Stomach (tissue), 9 donors: ENCODE results near the gene TBC1D10A. TPM values are rescaled to one million over a fixed set of nuclear protein-coding genes. Genes with fewer than 3 reads are reported as not detected.

Experiments used
- DNase-seq, 2 donors: peaks; one replicate each; pipeline versions ENCODE4 v3.0.0 to v3.0.0-alpha.2; 2013 to 2019
- H3K27ac ChIP-seq, 5 donors: fragments of 200-600 bp in 4 of 5; sonication (generic) in 4 of 5; one replicate each; pipeline ENCODE4 v1.5.1; 2013 to 2019; ENCODE audit warnings: mild to moderate bottlenecking in 1 of 5, moderate library complexity in 1 of 5
- H3K27me3 ChIP-seq, 3 donors: fragments of 200-600 bp; sonication (generic); one replicate each; pipeline ENCODE4 v1.5.1; 2017 to 2019; ENCODE audit warnings: mixed run types in 1 of 3
- H3K36me3 ChIP-seq, 4 donors: fragments of 200-600 bp; sonication (generic); 1 replicate in 3 of 4; 2 replicates in 1 of 4; pipeline ENCODE4 v1.5.1; 2016 to 2019
- H3K4me1 ChIP-seq, 4 donors: fragments of 200-600 bp; sonication (generic); one replicate each; pipeline ENCODE4 v1.5.1; 2016 to 2019
- H3K4me3 ChIP-seq, 4 donors: fragments of 200-600 bp; sonication (generic) in 3 of 4; one replicate each; pipeline ENCODE4 v1.5.1; 2016 to 2019; ENCODE audit warnings: mild to moderate bottlenecking in 1 of 4
- H3K9me3 ChIP-seq, 4 donors: fragments of 200-600 bp; sonication (generic); one replicate each; pipeline ENCODE4 v1.5.1; 2016 to 2019
- EP300 ChIP-seq: sonication (generic); formaldehyde crosslinking; IDR thresholded peaks from one replicate; pipeline ENCODE4 v1.6.1; 2017; ENCODE audit warnings: antibody characterized with exemption
- POLR2A ChIP-seq, 4 donors: fragments of 450-650 bp; IDR thresholded peaks; one replicate each; pipeline ENCODE4 v1.6.1; 2016; ENCODE audit warnings: antibody characterized with exemption in 4 of 4, control low read depth in 2 of 4, mild to moderate bottlenecking in 1 of 4, moderate library complexity in 1 of 4
- POLR2AphosphoS5 ChIP-seq, 3 donors: sonication (generic); formaldehyde crosslinking; IDR thresholded peaks; one replicate each; pipeline ENCODE4 v1.6.1; 2016; ENCODE audit warnings: antibody characterized with exemption in 3 of 3
- WGBS, 5 donors: extraction: QIAGEN DNeasy Blood & Tissue Kit in 3 of 5; methylation state at CpG; one replicate each; pipeline versions ENCODE4 v1.1.5 to v1.1.7; 2013 to 2018; 5-methylcytosine and 5-hydroxymethylcytosine counted together
- intact Hi-C: fragments of 100-400 bp; cut with DNase I; formaldehyde crosslinking; loops from one replicate; pipeline ENCODE4 v1.15.1; 2023; ENCODE audit warnings: low total_unique reads
- polyA plus RNA-seq, 3 donors: library from polyadenylated mRNA; stranded (reverse); fragments of 200-250 nt; gene quantifications; one replicate each; pipeline ENCODE4 v1.2.3, GENCODE V29; 2013
- total RNA-seq, 5 donors: library from RNA; depleted of rRNA; stranded (reverse); fragments of >200 nt; gene quantifications; one replicate each; pipeline versions ENCODE4 v1.1.0 to v1.2.3, GENCODE V29; 2014 to 2016
- TF ChIP-seq, protein P1 (sequence below), 7 experiments: fragments of 450-650 bp in 4 of 7; fragments of 200-600 bp in 3 of 7; sonication (generic) in 3 of 7; IDR thresholded peaks; one replicate each; pipeline ENCODE4 v1.5.1; 2016 to 2019; ENCODE audit warnings: antibody characterized with exemption in 7 of 7, control low read depth in 2 of 7, mild to moderate bottlenecking in 1 of 7
- donor health status: healthy with polysubstance abuse.
- donor health status: Bipolar disorder and iron deficiency.
- donor health status: healthy.

TBC1D10A gene
- total and polyA plus RNA-seq, 8 donors: 2.2 to 24.5 (median 18.0) TPM

DNA sequence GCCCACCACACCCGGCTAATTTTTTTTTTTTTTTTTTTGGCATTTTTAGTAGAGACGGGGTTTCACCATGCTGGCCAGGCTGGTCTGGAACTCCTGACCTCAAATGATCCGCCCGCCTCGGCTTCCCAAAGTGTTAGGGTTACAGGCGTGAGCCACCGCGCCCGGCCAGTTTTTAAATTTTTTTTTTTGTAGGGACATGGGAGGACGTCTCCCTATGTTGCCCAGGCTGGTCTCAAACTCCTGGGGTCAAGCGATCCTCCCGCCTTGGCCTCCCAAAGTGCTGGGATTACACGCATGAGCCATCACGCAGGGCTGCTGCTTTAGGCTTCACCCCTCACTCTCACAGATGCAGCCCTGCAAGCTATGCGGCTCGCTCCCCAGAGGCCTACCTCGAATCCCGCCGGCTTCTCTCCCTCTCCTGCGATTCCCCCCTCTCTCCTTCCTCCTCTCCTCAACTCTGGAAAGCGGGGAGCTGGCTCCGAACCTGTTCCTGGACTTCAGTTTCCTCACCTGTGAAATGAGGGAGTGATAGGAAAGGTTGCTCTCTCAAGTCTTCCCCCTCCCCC is 31.0 kb upstream of the TBC1D10A start:
- intact Hi-C loops: no loop called here
- peak overlapping the region; percentile 63 to 95 (median 88) for H3K4me3 ChIP-seq

GRCh38 chr22:30357236-30357570 is 30.5 kb upstream of the TBC1D10A start:
- WGBS, 5 donors: 1 to 5% (median 3%) methylated on average over 9 of the region's 9 CpGs
- peak overlapping the region; percentile 98 to 100 (median 98) for H3K27ac ChIP-seq
- H3K4me3 ChIP-seq: peak overlapping the region; percentile 63 to 95 (median 88)
- H3K27me3 ChIP-seq: no peaks in the 10 kb centered on the region
- peaks cover 9 to 21% (median 16%) of the 10 kb centered on the region in 4 donors for H3K36me3 ChIP-seq
- TF ChIP-seq, protein P1, sequence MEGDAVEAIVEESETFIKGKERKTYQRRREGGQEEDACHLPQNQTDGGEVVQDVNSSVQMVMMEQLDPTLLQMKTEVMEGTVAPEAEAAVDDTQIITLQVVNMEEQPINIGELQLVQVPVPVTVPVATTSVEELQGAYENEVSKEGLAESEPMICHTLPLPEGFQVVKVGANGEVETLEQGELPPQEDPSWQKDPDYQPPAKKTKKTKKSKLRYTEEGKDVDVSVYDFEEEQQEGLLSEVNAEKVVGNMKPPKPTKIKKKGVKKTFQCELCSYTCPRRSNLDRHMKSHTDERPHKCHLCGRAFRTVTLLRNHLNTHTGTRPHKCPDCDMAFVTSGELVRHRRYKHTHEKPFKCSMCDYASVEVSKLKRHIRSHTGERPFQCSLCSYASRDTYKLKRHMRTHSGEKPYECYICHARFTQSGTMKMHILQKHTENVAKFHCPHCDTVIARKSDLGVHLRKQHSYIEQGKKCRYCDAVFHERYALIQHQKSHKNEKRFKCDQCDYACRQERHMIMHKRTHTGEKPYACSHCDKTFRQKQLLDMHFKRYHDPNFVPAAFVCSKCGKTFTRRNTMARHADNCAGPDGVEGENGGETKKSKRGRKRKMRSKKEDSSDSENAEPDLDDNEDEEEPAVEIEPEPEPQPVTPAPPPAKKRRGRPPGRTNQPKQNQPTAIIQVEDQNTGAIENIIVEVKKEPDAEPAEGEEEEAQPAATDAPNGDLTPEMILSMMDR (IDR thresholded peaks at IDR 0.05): no peak
- TF ChIP-seq POLR2AphosphoS5 (IDR thresholded peaks at IDR 0.05) (no peak), EP300 (no peak), POLR2A (IDR thresholded peaks at IDR 0.05) (no peak)
- no peak for DNase-seq
- intact Hi-C loops: no loop called here
- H3K9me3 ChIP-seq: no peaks in the 10 kb centered on the region
- H3K4me1 ChIP-seq: peaks cover 24 to 40% (median 39%) of the 10 kb centered on the region in 4 donors

More for the DNA sequence above, 31.0 kb upstream of the TBC1D10A start:
- no peak for TF ChIP-seq EP300
- TF ChIP-seq, protein P1 (IDR thresholded peaks at IDR 0.05): no peak
- no peak for TF ChIP-seq POLR2A (IDR thresholded peaks at IDR 0.05)
- TF ChIP-seq POLR2AphosphoS5 (IDR thresholded peaks at IDR 0.05): no peak
- 55 to 63% (median 57%) methylated on average over 21 to 22 of the region's 22 CpGs for WGBS, 5 donors
- H3K9me3 ChIP-seq: no peaks in the 10 kb centered on the region
- no peak for DNase-seq
- H3K36me3 ChIP-seq: peaks cover 4 to 20% (median 12%) of the 10 kb centered on the region in 4 donors
- H3K27ac ChIP-seq: no peak overlapping the region
- H3K27me3 ChIP-seq: no peaks in the 10 kb centered on the region
- peaks cover 24 to 40% (median 39%) of the 10 kb centered on the region in 4 donors for H3K4me1 ChIP-seq

DNA sequence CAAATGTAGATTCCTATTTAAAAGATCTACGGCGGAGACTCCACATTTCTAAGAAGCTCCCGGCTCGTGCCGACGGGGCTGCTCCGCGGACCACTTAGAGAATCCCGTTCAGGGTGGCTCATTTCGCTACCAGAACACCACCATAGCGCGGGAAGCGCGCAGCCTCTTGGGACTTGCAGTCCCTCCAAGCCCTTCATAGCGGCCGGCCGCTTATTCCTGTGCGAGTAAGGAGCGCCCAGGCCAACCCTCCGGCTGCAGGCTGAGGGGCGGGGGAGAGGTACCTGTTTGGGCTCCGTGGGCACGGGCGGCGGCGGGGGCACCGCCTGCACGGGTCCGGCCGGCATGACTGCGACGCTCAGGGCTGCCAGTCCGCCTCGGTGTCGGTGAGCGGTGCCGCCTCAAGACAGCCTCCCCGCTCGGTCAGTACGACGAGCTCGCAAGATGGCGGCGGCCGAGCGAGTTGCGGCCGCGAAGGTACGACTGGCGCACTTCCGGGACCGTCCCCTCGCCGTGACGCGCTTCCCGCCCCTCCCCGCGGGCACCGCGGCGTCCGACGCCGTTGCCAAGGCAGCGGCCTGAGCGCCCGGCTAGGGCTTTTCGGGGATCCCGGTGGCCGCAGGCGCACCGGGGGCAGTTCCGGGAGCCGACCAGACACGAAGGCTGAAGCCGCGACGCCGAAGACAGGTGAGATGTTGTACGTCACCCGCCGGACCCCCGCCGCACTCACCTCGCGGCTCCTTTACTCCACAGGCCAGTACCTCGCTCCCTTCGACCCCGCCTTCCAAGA is 29.9 kb upstream of the TBC1D10A start, which contains the start of the genes CCDC157 and SF3A1:
CCDC157 (plus strand) TSS at position 559 of the 787 bp plus-strand sequence. CDS start 8,994 bp downstream, outside the sequence.
SF3A1 (minus strand) TSS at position 446 of the 787 bp plus-strand sequence; CDS start at position 344, 102 bp downstream.
- peaks cover 15 to 22% (median 21%) of the 10 kb centered on the region in 4 donors for H3K36me3 ChIP-seq
- H3K27ac ChIP-seq: peak within 1 kb of the TSS; percentile 98 to 100 (median 98)
- H3K4me1 ChIP-seq: peaks cover 24 to 40% (median 39%) of the 10 kb centered on the region in 4 donors
- H3K4me3 ChIP-seq: peak within 1 kb of the TSS; percentile 63 to 95 (median 88)
- WGBS, 5 donors: 0% methylated on average over 38 to 91 of the region's 91 CpGs
- H3K27me3 ChIP-seq: no peaks in the 10 kb centered on the region
- TF ChIP-seq, protein P1 (IDR thresholded peaks at IDR 0.05): peak in 1 of 7 experiments; percentile 22
- TF ChIP-seq POLR2A (IDR thresholded peaks at IDR 0.05) (peak in 2 of 4 donors; percentile 74 to 81), EP300 (peak; percentile 50), POLR2AphosphoS5 (IDR thresholded peaks at IDR 0.05) (peak; percentile 74 to 98 (median 97))
- intact Hi-C loops: no loop called here
- no peaks in the 10 kb centered on the region for H3K9me3 ChIP-seq
- DNase-seq: peak; percentile 88 to 98

DNA sequence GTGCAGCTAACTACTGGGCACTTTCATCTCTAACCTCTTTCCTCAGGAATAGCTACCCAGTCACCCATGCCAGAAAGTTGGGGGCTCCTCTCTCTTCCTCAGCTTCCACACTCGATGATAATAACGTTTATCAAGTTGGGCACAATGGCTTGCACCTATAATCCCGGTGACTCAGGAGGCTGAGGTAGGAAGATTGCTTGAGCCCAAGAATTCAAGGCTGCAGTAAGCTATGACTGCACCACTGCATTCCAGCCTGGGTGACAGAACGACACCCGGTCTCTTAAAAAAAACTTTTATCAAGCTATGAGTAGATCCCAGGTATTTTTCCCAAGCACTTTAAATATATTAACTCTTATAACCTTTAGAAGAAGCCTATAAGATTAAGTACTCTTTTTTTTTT is 27.9 kb upstream of the TBC1D10A start:
- 31 to 54% (median 46%) methylated on average over 5 of the region's 5 CpGs for WGBS, 5 donors
- H3K4me3 ChIP-seq: peak overlapping the region in 2 of 4 donors; percentile 93 to 95
- H3K27me3 ChIP-seq: no peaks in the 10 kb centered on the region
- DNase-seq: no peak
- intact Hi-C loops: no loop called here
- H3K27ac ChIP-seq: peak overlapping the region in 1 of 5 donors; percentile 98
- H3K36me3 ChIP-seq: peaks cover 19 to 42% (median 41%) of the 10 kb centered on the region in 4 donors
- TF ChIP-seq POLR2A (IDR thresholded peaks at IDR 0.05) (no peak), EP300 (no peak), POLR2AphosphoS5 (IDR thresholded peaks at IDR 0.05) (no peak)
- TF ChIP-seq, protein P1 (IDR thresholded peaks at IDR 0.05): no peak
- H3K9me3 ChIP-seq: no peaks in the 10 kb centered on the region
- H3K4me1 ChIP-seq: peaks cover 24 to 50% (median 41%) of the 10 kb centered on the region in 4 donors
